B cell (primary cell): Measurements from ENCODE around the gene PDZRN4. TPM values are rescaled to one million over a fixed set of nuclear protein-coding genes. Genes with fewer than 3 reads are reported as not detected.

ENCODE experiments used
- ATAC-seq: fragments of 200-7000 bp; cut with Tn5 transposase; one replicate; pipeline ENCODE4 v1.10.0; 2021; ENCODE audit warnings: low read depth, mild to moderate bottlenecking, moderate number of reproducible peaks, moderate library complexity
- CTCF ChIA-PET: fragments of 350-600 bp; sonication (Branson Sonifier 250); formaldehyde crosslinking; loops from one replicate; lab custom pipeline; 2021; ENCODE audit warnings: antibody characterized with exemption, inconsistent platforms; lab: Charles Lee
- POLR2A ChIA-PET: fragments of 350-600 bp; sonication (Branson Sonifier 250); formaldehyde crosslinking; loops from one replicate; lab custom pipeline; 2021; ENCODE audit warnings: antibody characterized with exemption; lab: Charles Lee
- DNase-seq: peaks from one replicate; pipeline ENCODE4 v3.0.0; 2013
- H2AFZ ChIP-seq: 2 replicates; pipeline ENCODE4 v1.6.1; 2012; ENCODE audit warnings: mild to moderate bottlenecking, low read depth, low read length; ENCODE audit not compliant: insufficient read depth, poor library complexity, severe bottlenecking
- H3K27ac ChIP-seq, 2 donors: 1 replicate in 1 of 2; 2 replicates in 1 of 2; pipeline ENCODE4 v1.5.1; 2012 to 2013; ENCODE audit warnings: low read length in 2 of 2, mild to moderate bottlenecking in 2 of 2, moderate library complexity in 1 of 2
- H3K27me3 ChIP-seq, 4 experiments: fragments of 200-600 bp in 1 of 4; sonication (generic) in 1 of 4; replicated peaks in 1 of 4; 1 replicate in 2 of 4; 2 replicates in 2 of 4; pipeline versions ENCODE4 v1.6.1 to v1.7.0; 2013 to 2016; ENCODE audit warnings: low read length in 3 of 4, mild to moderate bottlenecking in 2 of 4, mixed read lengths in 1 of 4, moderate library complexity in 1 of 4; ENCODE audit not compliant: insufficient read depth in 4 of 4, control insufficient read depth in 3 of 4; ENCODE audit errors: control extremely low read depth in 1 of 4
- H3K36me3 ChIP-seq, 2 experiments: replicated peaks in 1 of 2; 1 replicate in 1 of 2; 2 replicates in 1 of 2; pipeline versions ENCODE4 v1.6.1 to v1.7.1; 2013; ENCODE audit warnings: low read length in 1 of 2; ENCODE audit not compliant: insufficient read depth in 2 of 2, control insufficient read depth in 1 of 2; ENCODE audit errors: control extremely low read depth in 1 of 2, extremely low read depth in 1 of 2
- H3K4me1 ChIP-seq, 2 donors: fragments of 200-600 bp in 1 of 2; sonication (generic) in 1 of 2; 1 replicate in 1 of 2; 2 replicates in 1 of 2; pipeline versions ENCODE4 v1.5.1 to v1.6.1; 2013 to 2017; ENCODE audit warnings: low read length in 2 of 2; ENCODE audit not compliant: control insufficient read depth in 2 of 2, insufficient read depth in 2 of 2
- H3K4me2 ChIP-seq: replicated peaks from 2 replicates; pipeline ENCODE3; 2012; ENCODE audit warnings: mild to moderate bottlenecking, low read depth, low read length; ENCODE audit not compliant: poor library complexity, severe bottlenecking
- H3K4me3 ChIP-seq, 5 experiments: fragments of 200-600 bp in 1 of 5; sonication (generic) in 1 of 5; 1 replicate in 3 of 5; 2 replicates in 2 of 5; pipeline versions ENCODE4 v1.5.1 to v1.7.0; 2011 to 2016; ENCODE audit warnings: low read length in 4 of 5, mild to moderate bottlenecking in 4 of 5, low read depth in 2 of 5, control low read depth in 1 of 5, moderate library complexity in 1 of 5; ENCODE audit not compliant: insufficient read depth in 1 of 5; ENCODE audit errors: control extremely low read depth in 1 of 5, extremely low read depth in 1 of 5
- H3K79me2 ChIP-seq: fragments of 200-600 bp; sonication (generic); one replicate; pipeline ENCODE4 v1.6.0; 2016; ENCODE audit warnings: low read length; ENCODE audit not compliant: control insufficient read depth, insufficient read depth
- H3K9ac ChIP-seq: fragments of 200-600 bp; sonication (generic); 2 replicates; pipeline ENCODE4 v1.6.1; 2017; ENCODE audit warnings: mild to moderate bottlenecking, low read length, moderate library complexity
- H3K9me3 ChIP-seq, 3 donors: one replicate each; pipeline versions ENCODE4 v1.6.1 to v1.7.1; 2013; ENCODE audit warnings: low read length in 2 of 3; ENCODE audit not compliant: control insufficient read depth in 2 of 3, insufficient read depth in 1 of 3; ENCODE audit errors: control extremely low read depth in 1 of 3
- H4K20me1 ChIP-seq: 2 replicates; pipeline ENCODE4 v1.6.0; 2012; ENCODE audit warnings: mild to moderate bottlenecking, low read length; ENCODE audit not compliant: insufficient read depth, control insufficient read depth, poor library complexity, severe bottlenecking
- H3K27ac Mint-ChIP-seq: one replicate; pipeline ENCODE4 v1.8.0; 2021; ENCODE audit warnings: mixed read lengths
- H3K27me3 Mint-ChIP-seq: one replicate; pipeline ENCODE4 v1.8.0; 2021; ENCODE audit warnings: mixed read lengths
- H3K4me1 Mint-ChIP-seq: one replicate; pipeline ENCODE4 v1.8.0; 2021; ENCODE audit warnings: mixed read lengths
- H3K4me3 Mint-ChIP-seq: one replicate; pipeline ENCODE4 v1.8.0; 2021; ENCODE audit warnings: mixed read lengths
- H3K9me3 Mint-ChIP-seq: one replicate; pipeline ENCODE4 v1.8.0; 2022; ENCODE audit warnings: mixed read lengths; ENCODE audit not compliant: insufficient read depth
- CTCF ChIP-seq: fragments of 200-600 bp; IDR thresholded peaks from one replicate; pipeline ENCODE4 v1.8.0; 2022; ENCODE audit warnings: antibody characterized with exemption, mild to moderate bottlenecking
- EZH2 ChIP-seq: IDR thresholded peaks from 2 replicates; pipeline ENCODE4 v1.6.1; 2012; ENCODE audit warnings: borderline replicate concordance, low read depth, mild to moderate bottlenecking, moderate library complexity, low read length; ENCODE audit not compliant: insufficient read depth, poor library complexity, severe bottlenecking
- intact Hi-C: fragments of 100-400 bp; cut with micrococcal nuclease; formaldehyde crosslinking; loops from one replicate; pipeline ENCODE4 v1.10.0; 2022
- polyA plus RNA-seq: library from polyadenylated mRNA; depleted of rRNA; stranded (reverse); fragments of >200 nt; gene quantifications from 2 replicates; pipeline ENCODE4 v1.2.3, GENCODE V29; 2012
- total RNA-seq, 2 donors: library from RNA; stranded (reverse); fragments of 120-200 nt in 1 of 2; gene quantifications; 1 replicate in 1 of 2; 2 replicates in 1 of 2; pipeline versions ENCODE4 v1.2.3 to v1.2.4, GENCODE V29; 2013 to 2022

The PDZRN4 gene
- total and polyA plus RNA-seq, 2 donors (not counting 1 experiment from before 2014, with no cell fraction given) = not detected

GRCh38 chr12:41441180-41441579, 253.1 kb downstream of the PDZRN4 start:
- H4K20me1 ChIP-seq = no peaks in the 10 kb centered on the region
- intact Hi-C loops = no loop called here
- no peaks in the 10 kb centered on the region for H3K9me3 ChIP-seq
- ATAC-seq (no peak), DNase-seq (no peak)
- no peaks in the 10 kb centered on the region for H3K36me3 ChIP-seq
- ChIA-PET POLR2A (no interaction called here), CTCF (no interaction called here)
- Mint-ChIP-seq H3K4me1 (peaks cover 2% of the 10 kb centered on the region), H3K4me3 (no peak overlapping the region), H3K27ac (no peak overlapping the region), H3K27me3 (peaks cover 4% of the 10 kb centered on the region), H3K9me3 (no peaks in the 10 kb centered on the region)
- no peak overlapping the region for H3K4me3 ChIP-seq
- no peaks in the 10 kb centered on the region for H3K4me1 ChIP-seq
- H3K27me3 ChIP-seq = no peaks in the 10 kb centered on the region
- no peak overlapping the region for H2AFZ ChIP-seq
- H3K79me2 ChIP-seq = no peaks in the 10 kb centered on the region
- no peak overlapping the region for H3K9ac ChIP-seq
- no peak overlapping the region for H3K27ac ChIP-seq
- TF ChIP-seq EZH2 = no peak
- no peak for TF ChIP-seq CTCF
- H3K4me2 ChIP-seq = no peak overlapping the region

- no peak overlapping the region for H3K9ac ChIP-seq
- no peak for TF ChIP-seq EZH2
- TF ChIP-seq CTCF = no peak
- Mint-ChIP-seq H3K27me3 (peaks cover 3% of the 10 kb centered on the region), H3K4me1 (no peaks in the 10 kb centered on the region), H3K9me3 (no peaks in the 10 kb centered on the region), H3K27ac (no peak overlapping the region), H3K4me3 (no peak overlapping the region)
- H3K4me3 ChIP-seq = no peak overlapping the region
- H3K27ac ChIP-seq = no peak overlapping the region
- H3K9me3 ChIP-seq = no peaks in the 10 kb centered on the region
- no peak for DNase-seq
- intact Hi-C loops = no loop called here
- no peaks in the 10 kb centered on the region for H4K20me1 ChIP-seq
- H3K27me3 ChIP-seq = no peaks in the 10 kb centered on the region
- ATAC-seq = no peak
- ChIA-PET CTCF (no interaction called here), POLR2A (no interaction called here)
- H3K79me2 ChIP-seq = no peaks in the 10 kb centered on the region
- no peak overlapping the region for H3K4me2 ChIP-seq
- H2AFZ ChIP-seq = no peak overlapping the region
- no peaks in the 10 kb centered on the region for H3K4me1 ChIP-seq
- no peaks in the 10 kb centered on the region for H3K36me3 ChIP-seq
Observed at GRCh38 chr12:41442896-41443295, 254.8 kb downstream of the PDZRN4 start.
